GM21723 (cell line): Measurements from ENCODE around the gene RBM19.

Experiments used
- ATAC-seq: cut with Tn5 transposase; IDR thresholded peaks from one replicate; pipeline ENCODE4 v1.9.1; 2021; ENCODE audit warnings: mild to moderate bottlenecking, moderate library complexity; ENCODE audit not compliant: unreplicated experiment

The RBM19 gene

DNA sequence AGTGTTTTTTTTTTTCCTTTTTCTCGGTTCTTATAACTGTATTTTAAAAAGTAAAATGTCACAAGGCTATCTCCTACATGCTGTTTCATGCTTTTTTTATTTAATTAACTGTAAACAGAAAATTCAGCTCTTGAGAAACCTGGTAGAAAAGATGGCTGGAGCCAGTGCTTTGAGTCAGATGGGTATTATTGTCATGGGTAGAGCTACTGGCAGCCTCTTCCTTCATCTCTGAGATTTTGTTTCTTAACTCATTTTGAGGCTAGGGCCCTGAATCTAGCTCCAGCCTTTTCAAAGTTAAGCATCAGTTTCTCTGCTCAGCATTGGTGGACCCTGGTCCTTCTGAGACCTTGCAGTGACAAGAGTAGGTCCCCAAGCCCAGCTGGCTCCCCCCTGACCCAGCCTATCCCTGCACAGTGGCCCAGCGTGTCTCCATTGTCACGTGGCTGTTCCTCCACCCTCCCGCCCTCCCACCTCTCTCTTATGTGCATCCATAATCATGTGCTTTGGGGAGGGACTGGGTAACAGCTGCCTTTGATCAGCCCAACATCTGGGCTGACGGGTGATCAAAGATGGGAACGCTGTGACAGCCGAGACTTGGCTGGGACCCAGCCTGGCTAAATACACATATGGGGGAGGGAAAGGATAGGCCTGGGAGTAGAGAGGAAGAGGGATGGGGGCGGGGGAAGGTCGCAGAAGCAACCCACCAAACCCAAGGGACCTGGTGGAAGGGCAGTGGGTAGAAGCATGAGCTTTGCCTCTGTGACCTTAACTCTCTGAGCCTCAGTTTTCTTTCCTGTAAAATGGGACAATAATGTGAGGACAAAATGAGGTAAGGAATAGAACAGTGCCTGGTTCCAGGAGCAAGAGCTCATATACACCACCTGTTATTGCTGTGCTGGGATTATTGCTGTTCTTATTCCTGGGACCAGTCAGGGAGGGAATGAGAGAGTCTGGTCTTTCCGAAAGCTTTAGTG, 24.4 kb upstream of the RBM19 start:
- ATAC-seq, result no peak

GRCh38 chr12:113988976-113989375, 22.9 kb upstream of the RBM19 start:
- no peak for ATAC-seq

GRCh38 chr12:113988064-113988451, 21.9 kb upstream of the RBM19 start:
- no peak for ATAC-seq

- ATAC-seq, result no peak
Measured at GRCh38 chr12:113987261-113988063, 21.3 kb upstream of the RBM19 start.

DNA sequence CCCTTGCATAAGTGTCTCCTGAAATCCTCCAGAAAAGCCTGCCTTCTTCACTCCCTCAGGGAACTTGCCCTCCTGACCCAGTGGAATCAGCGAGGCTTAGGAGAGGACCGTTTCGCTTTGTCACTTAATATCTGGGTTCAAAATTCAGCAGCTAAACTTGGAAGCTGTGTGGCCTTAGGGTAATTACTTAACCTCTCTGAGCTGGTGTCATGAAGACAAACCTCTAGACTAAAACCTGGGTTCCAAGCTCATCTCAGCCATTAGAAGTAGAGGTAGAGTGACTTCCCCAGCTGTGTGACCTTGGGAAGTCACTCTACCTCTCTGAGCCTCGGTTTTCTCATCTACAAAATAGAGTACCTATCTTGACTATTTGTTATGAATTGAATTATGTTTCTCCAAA, 18.3 kb upstream of the RBM19 start:
- no peak for ATAC-seq

- no peak for ATAC-seq
Measured at GRCh38 chr12:113983777-113984448, 17.8 kb upstream of the RBM19 start.

DNA sequence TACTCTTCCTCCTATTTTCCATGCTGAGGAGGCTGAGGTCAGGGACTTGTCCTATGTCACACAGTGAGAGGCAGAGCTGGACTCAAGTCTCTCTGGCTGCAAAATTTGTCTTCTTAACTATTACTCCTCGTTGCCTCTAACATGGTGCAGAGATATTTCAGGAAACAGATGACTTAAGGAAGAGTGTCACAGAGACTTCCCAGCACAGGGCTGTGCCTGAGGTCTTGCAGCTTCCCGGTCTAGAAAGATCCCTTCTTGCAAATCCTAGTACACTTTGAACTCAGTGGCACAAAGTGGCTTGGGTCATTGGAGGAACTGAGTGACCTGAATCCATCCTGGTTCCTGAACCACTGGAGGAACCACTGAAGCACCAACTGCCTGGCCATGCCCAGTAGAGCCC, 17.1 kb upstream of the RBM19 start:
- ATAC-seq, result no peak

GRCh38 chr12:113981876-113982275, 15.8 kb upstream of the RBM19 start:
- no peak for ATAC-seq

DNA sequence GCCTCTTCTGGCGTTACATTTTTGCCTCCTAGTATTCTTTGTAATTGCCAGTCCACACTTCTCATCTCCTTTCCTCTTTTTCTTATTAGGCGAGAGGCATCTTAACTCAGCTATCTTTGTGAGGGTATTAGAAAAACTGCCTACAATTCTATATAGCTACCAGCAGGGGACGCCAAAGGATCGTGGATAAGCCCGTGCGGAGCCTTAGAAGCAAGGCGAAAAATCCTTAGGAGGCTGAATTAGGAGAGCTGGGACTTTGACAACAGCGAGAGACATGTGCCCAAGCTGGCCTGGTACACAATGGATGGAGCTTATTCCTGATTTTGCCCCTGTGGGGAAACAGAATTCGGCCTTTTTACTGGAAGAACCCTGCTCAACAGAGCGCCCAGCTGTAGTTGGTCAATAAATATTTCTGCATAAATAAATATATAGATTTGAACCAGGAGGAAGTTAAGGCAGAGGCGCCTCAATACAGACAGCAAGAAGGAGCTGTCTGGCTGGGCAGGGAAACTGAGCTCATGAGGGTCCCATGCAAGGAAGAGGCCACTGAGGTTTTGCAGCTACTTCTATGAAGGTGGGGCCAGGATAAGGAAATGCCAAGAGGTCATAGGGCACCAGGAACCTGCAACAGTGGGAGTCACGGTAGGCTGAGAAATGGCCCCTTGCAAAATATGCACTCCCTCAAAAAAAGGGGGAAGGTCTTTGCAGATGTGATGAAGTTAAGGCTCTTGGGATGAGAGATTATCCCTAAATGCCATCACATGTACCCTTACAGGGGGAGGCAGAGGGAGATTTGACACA, 14.6 kb upstream of the RBM19 start:
- ATAC-seq, result no peak

DNA sequence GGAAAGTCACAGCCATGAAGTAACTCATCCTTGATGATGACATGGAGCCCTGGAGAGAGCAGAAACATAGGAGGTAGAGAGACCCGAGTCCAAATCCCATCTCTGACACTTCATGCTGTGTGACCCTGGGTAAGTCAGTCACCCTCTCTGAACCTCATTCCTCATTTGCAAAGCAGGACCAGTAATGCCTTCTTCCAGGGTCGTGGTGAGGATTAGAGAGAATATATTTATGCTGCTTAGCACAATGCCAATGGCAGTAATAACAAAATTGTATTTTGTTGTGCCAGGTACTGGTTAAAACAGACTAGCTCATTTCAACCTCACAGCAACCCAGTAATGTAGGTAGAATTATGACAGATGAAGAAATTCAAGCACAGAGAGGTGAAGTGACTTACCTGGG, 13.9 kb upstream of the RBM19 start:
- no peak for ATAC-seq

DNA sequence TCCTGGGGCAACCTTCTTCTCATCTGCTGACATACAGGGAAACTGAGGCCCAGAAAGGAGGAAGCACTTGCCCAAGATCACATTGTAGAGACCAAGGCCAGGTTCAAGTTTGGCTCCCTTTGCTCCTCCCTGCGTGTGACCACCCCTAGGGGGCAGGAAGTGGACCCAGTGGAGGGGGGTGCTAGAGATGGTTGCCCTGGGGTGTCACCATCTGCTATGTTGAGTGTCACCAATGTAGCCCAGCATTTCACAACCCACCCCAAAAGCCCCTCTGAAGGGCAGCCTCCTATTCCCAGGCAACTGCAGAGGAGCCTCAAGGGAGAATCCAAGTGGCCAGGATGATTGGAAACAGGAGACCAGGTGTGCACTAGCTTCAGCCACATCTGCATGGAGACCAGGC, 12.0 kb upstream of the RBM19 start:
- no peak for ATAC-seq

DNA sequence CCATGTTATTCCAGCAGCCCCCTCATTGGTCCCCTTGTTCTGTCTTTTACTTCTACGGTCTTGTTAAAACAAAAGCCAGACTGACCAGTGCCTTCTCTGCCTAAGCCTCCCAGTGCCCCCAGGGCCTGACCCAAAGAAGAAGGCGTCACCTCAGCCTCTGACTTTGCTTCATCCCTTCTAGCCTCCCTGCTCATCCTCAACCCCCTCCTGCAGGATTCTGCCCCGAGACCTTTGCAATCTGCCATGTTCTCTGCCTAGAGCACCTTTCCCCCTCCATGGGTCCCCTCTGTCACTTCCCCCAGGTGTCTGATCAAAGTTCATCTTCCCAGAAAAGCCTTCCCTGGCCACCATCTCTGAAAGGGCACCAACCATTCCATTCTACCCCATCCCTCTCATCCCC, 7.9 kb upstream of the RBM19 start:
- no peak for ATAC-seq

DNA sequence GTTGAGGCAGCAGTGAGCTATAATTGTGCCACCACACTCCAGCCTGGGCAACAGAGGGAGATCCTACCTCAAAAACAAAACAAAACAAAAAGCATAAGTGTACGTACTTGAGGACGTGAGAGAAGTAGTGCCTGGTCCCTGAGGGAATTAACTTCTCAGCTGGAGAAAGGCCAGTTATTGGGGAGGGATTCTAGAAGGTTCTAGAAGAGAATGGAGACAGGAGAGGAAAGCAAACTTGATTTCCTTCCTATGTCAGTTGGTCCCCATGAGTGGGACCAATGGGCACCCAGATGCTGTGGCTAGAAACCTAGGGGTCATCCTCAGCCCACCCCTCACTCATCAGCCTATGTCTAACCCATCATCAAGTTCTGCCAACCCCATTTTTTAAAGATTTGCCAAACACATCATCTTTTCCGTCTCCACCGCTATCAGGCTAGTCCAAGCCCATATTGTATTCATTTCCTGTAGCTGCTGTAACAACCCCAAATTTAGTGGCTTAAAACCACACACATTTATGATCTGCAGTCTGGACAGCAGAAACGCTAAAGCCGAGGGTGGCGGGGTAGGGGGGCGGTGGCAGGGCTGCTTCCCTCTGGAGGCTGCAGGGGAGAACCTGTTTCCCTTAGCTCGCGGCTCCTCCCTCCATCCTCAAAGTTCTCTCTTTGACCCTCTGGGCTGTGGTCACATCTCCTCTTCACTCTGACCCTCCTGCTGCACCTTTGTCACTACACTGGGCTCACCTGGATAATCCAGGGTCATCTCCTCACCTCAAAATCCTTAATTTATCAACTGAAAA, 7.2 kb upstream of the RBM19 start:
- ATAC-seq, result no peak

DNA sequence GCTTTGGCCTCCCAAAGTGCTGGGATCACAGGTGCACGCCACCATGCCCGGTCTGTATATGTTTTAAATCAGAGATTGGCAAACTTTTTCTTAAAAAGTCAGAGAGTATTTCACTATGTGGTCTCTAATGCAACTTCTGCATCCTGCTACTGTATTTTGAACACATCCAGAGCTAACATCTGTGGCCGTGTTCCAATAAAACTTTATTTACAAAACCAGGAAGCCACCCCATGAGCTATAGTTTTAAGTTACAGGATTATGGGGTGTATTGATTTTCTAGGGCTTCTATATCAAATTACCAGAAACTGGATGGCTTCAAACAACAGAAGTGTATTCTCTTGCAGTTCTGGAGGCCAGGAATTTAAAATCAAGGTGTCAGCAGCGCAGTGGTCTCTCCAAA, 5.3 kb upstream of the RBM19 start:
- no peak for ATAC-seq

DNA sequence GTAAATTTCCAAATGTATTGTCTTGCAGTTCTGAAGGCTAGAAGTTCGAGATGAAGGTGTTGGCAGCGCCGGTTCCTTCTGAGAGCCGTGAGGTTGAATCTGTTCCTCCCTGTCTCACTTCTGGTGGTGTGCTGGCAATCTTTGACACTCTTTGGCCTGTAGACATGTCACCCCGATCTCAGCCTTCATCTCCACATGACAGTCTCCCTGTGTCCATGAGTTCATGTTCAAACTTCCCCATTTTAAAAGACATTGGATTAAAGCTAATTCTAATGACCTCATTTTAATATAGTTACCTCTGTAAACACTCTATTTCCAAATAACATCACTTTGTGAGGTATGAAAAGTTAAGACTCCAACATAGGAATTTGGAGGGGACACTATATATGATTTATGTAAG, 4.1 kb upstream of the RBM19 start:
- ATAC-seq, result no peak

GRCh38 chr12:113967368-113967767, 1.2 kb upstream of the RBM19 start:
- no peak for ATAC-seq

GRCh38 chr12:113962733-113963132, 3.4 kb downstream of the RBM19 start:
- no peak for ATAC-seq

DNA sequence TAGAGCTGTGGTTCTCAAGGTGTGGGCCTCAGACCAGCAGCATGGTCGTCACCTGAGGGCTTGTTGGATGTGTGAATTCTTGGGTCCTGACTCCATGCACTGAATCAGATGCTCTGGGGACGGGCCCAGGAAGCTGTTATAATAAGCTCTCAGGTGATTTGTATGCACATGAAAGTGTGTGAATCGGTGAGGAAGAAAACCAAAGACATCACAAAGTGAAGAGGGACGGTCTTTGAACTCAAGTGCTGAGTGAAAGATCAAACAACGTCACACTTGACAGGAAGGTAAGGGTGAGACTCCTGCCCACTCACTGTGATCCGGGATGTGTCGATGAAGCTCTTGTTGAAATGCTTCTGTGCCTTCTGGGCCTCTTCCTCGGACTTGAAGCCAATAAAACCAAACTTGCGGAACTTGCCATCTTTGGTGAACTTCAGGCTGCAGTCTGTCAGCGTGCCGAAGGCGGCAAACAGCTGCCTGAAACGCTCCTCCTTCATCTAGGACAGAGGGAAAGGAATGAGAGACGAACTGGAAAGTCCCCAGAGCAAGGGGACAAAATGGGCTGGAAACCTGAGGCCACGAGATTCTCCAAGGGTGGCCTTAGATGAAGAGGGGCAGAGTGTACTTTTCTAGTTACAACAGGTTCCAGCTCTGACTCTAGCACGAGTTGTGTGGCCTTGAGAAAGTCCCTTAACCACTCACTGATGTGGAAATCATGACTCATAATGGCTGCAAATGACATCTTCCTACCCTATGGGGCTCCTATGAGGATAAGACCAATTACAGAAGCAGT, 4.0 kb downstream of the RBM19 start:
- no peak for ATAC-seq

GRCh38 chr12:113960030-113960429, 6.1 kb downstream of the RBM19 start:
- ATAC-seq, result no peak
